Measurements from ENCODE around the gene MAD1L1. TPM values are rescaled to one million over a fixed set of nuclear protein-coding genes. Genes with fewer than 3 reads are reported as not detected.

Gene MAD1L1
- total RNA-seq, 1 experiment from 2014 or later = 38.5 TPM

- no peak overlapping the region for H2AFZ ChIP-seq (ENCODE audit: low read depth, low read length, poor library complexity, severe bottlenecking)
- DNase-seq (ENCODE audit: low read depth, low spot score) = no peak
- no peaks in the 10 kb centered on the region for H3K9me2 ChIP-seq (ENCODE audit: insufficient read depth)
- H3K27me3 ChIP-seq (ENCODE audit: insufficient read depth, low read length) = no peaks in the 10 kb centered on the region
- intact Hi-C loops (cut with micrococcal nuclease) = no loop called here
- no peak for ATAC-seq
- H3K9ac ChIP-seq (ENCODE audit: low read length) = no peak overlapping the region
- no peaks in the 10 kb centered on the region for H3K79me2 ChIP-seq (ENCODE audit: insufficient read depth, low read length)
- no TSS peak for BruUV-seq (replicated peaks)
- H4K20me1 ChIP-seq (ENCODE audit: insufficient read depth) = no peaks in the 10 kb centered on the region
- no peak overlapping the region for H3K4me3 ChIP-seq (replicated peaks in 1 of 2; ENCODE audit: low read depth in 1 of 2, low read length in 2 of 2)
- H3K4me2 ChIP-seq (ENCODE audit: low read length) = no peak overlapping the region
- POLR2A ChIA-PET = no interaction called here
- no peaks in the 10 kb centered on the region for H3K9me3 ChIP-seq (ENCODE audit: control insufficient read depth in 1 of 2, insufficient read depth in 1 of 2, low read depth in 1 of 2, low read length in 2 of 2)
- no peak for TF ChIP-seq CBX3 (IDR thresholded peaks at IDR 0.05; ENCODE audit: low read depth)
- TF ChIP-seq SIN3A (IDR thresholded peaks at IDR 0.05; ENCODE audit: low read depth) = no peak
- no peak for TF ChIP-seq TCF7L2 (IDR thresholded peaks at IDR 0.05; ENCODE audit: borderline replicate concordance, extremely low read depth, insufficient read depth, insufficient read length)
- TF ChIP-seq SP1 (IDR thresholded peaks at IDR 0.05; ENCODE audit: low read depth) = no peak
- no peak for TF ChIP-seq EZH2phosphoT487 (IDR thresholded peaks at IDR 0.05; ENCODE audit: borderline replicate concordance)
- TF ChIP-seq POLR2AphosphoS5 (IDR thresholded peaks at IDR 0.05; ENCODE audit: low read depth, low read length) = no peak
- no peak for TF ChIP-seq CEBPB (IDR thresholded peaks at IDR 0.05; ENCODE audit: low read depth)
- no peak for TF ChIP-seq CTCF (IDR thresholded peaks at IDR 0.05 in 2 of 3, conservative IDR thresholded peaks at IDR 0.05 in 1 of 3; ENCODE audit: borderline replicate concordance in 1 of 3, insufficient read depth in 1 of 3, low read depth in 2 of 3, low read length in 2 of 3)
- TF ChIP-seq ZBTB33 (IDR thresholded peaks at IDR 0.05; ENCODE audit: extremely low read depth, insufficient replicate concordance, low read length) = no peak
- no peak for TF ChIP-seq ATF3 (IDR thresholded peaks at IDR 0.05)
- no peak for TF ChIP-seq EGR1 (IDR thresholded peaks at IDR 0.05; ENCODE audit: low read depth)
- TF ChIP-seq ZFX (IDR thresholded peaks at IDR 0.05) = no peak
- TF ChIP-seq POLR2A (IDR thresholded peaks at IDR 0.05; ENCODE audit: borderline replicate concordance, extremely low read depth, insufficient read depth, insufficient read length) = no peak
- TF ChIP-seq RAD21 (IDR thresholded peaks at IDR 0.05; ENCODE audit: low read depth) = no peak
- H3K36me3 ChIP-seq (ENCODE audit: control insufficient read depth in 1 of 2, insufficient read depth in 2 of 2, low read length in 2 of 2) = no peaks in the 10 kb centered on the region
- CTCF ChIA-PET = no interaction called here
- H3K4me1 ChIP-seq (ENCODE audit: control insufficient read depth in 1 of 2, insufficient read depth in 2 of 2, low read length in 2 of 2) = no peaks in the 10 kb centered on the region
- no peak overlapping the region for H3K27ac ChIP-seq (ENCODE audit: low read depth, low read length)
- RAD21 ChIA-PET (ENCODE audit: low non-redundant PET in 1 of 2, low total read pairs in 2 of 2, uncharacterized antibody in 2 of 2, unreplicated experiment in 2 of 2) = no interaction called here
These were observed 409.2 kb downstream of the MAD1L1 start for GRCh38 chr7:1823376-1824150.
